ENCODE measurements around the gene ENPEP. TPM values are rescaled to one million over a fixed set of nuclear protein-coding genes. Genes with fewer than 3 reads are reported as not detected.

ENPEP gene
- total and polyA plus RNA-seq, 10 of the 15 experiments (the other 5 are each of a cell fraction or from before 2014, with no cell fraction given) = 0.03 TPM; not detected in 9

- no peak for TF ChIP-seq MTA2 (IDR thresholded peaks at IDR 0.05; ENCODE audit: low read depth)
- no peak for TF ChIP-seq TBL1XR1 (IDR thresholded peaks at IDR 0.05; ENCODE audit: low read depth, low read length)
- no peak for TF ChIP-seq NFIC (IDR thresholded peaks at IDR 0.05; ENCODE audit: low read depth, low read length)
- no peak for TF ChIP-seq CBX5 (IDR thresholded peaks at IDR 0.05; ENCODE audit: low read depth)
- no peak for TF ChIP-seq SUZ12 (IDR thresholded peaks at IDR 0.05; ENCODE audit: unreplicated experiment)
- no peak for TF ChIP-seq ZNF217 (IDR thresholded peaks at IDR 0.05)
- TF ChIP-seq NFXL1 (IDR thresholded peaks at IDR 0.05; ENCODE audit: borderline replicate concordance) = no peak
- TF ChIP-seq DPF2 (IDR thresholded peaks at IDR 0.05) = no peak
- no peak for TF ChIP-seq SUPT20H (IDR thresholded peaks at IDR 0.05; ENCODE audit: borderline replicate concordance, control insufficient read depth, low read depth, low read length)
- TF ChIP-seq ZZZ3 (IDR thresholded peaks at IDR 0.05; ENCODE audit: control insufficient read depth, insufficient read length, low read depth) = no peak
- no peak for TF ChIP-seq EZH2 (IDR thresholded peaks at IDR 0.05; ENCODE audit: borderline replicate concordance, control insufficient read depth, low read depth, low read length)
- TF ChIP-seq BCL3 (IDR thresholded peaks at IDR 0.05; ENCODE audit: borderline replicate concordance, insufficient read depth, low read depth, low read length, poor library complexity, severe bottlenecking) = no peak
- TF ChIP-seq RUNX3 (IDR thresholded peaks at IDR 0.05; ENCODE audit: low read length) = no peak
- no peak for TF ChIP-seq HCFC1 (IDR thresholded peaks at IDR 0.05; ENCODE audit: low read length)
- TF ChIP-seq FOXK2 (IDR thresholded peaks at IDR 0.05) = no peak
- no peak for TF ChIP-seq IRF5 (IDR thresholded peaks at IDR 0.05; ENCODE audit: borderline replicate concordance)
- no peak for TF ChIP-seq MAX (IDR thresholded peaks at IDR 0.05; ENCODE audit: low read depth, low read length)
- no TSS peak for BruUV-seq (replicated peaks)
- Histone ChIP-seq H3K36me3 (ENCODE audit: control insufficient read depth in 2 of 2, insufficient read depth in 2 of 2, low read length in 1 of 2) (no peaks in the 10 kb centered on the region), H3K79me2 (ENCODE audit: control insufficient read depth, insufficient read depth, low read length) (no peaks in the 10 kb centered on the region), H3K4me3 (no peak overlapping the region), H3K9me3 (replicated peaks; ENCODE audit: control insufficient read depth, insufficient read depth, low read length) (no peaks in the 10 kb centered on the region), H3K9ac (ENCODE audit: control insufficient read depth, insufficient read depth, low read length) (no peak overlapping the region), H3K27ac (ENCODE audit: control insufficient read depth, insufficient read depth) (no peak overlapping the region), H3K4me1 (ENCODE audit: control insufficient read depth, insufficient read depth, low read length) (no peaks in the 10 kb centered on the region), H2AFZ (ENCODE audit: control insufficient read depth, low read depth, low read length) (no peak overlapping the region; the same call in 1 of the 2 replicates), H4K20me1 (ENCODE audit: control insufficient read depth, insufficient read depth) (no peaks in the 10 kb centered on the region), H3K27me3 (replicated peaks in 1 of 2; ENCODE audit: control insufficient read depth in 2 of 2, insufficient read depth in 2 of 2, low read length in 1 of 2) (no peaks in the 10 kb centered on the region), H3K4me2 (ENCODE audit: control insufficient read depth, insufficient read depth) (no peak overlapping the region)
- ATAC-seq = peak; percentile 48; the same call in 2 of the 3 replicates
- no peak for DNase-seq (ENCODE audit: low read depth, low spot score)
- SMC1A ChIA-PET (ENCODE audit: uncharacterized antibody, unreplicated experiment) = interaction anchor here (0.7 to 9.3 kb wide), 15 partner anchors 11 to 516 kb away, joined by 3 to 114 read pairs (median 6); no protein-coding TSS in a partner anchor
- WGBS (ENCODE audit: insufficient coverage, insufficient replicate concordance, low lambda C conversion rate, missing lambda C conversion rate) = 25% methylated on average over 2 of the region's 2 CpGs
- POLR2A ChIA-PET = no interaction called here
- intact Hi-C loops (cut with micrococcal nuclease; ENCODE audit: unreplicated experiment) = loop anchor here (2.0 to 10.0 kb wide), 3 partner anchors 165 to 459 kb away; partner anchors contain the start of gene ELOVL6
- CTCF ChIA-PET = interaction anchor here (0.6 to 17.0 kb wide), 33 partner anchors 8 to 1098 kb away, joined by 3 to 812 read pairs (median 4); partner anchors contain the start of gene ELOVL6
- no peak for FAIRE-seq
- RAD21 ChIA-PET (ENCODE audit: unreplicated experiment) = interaction anchor here (0.6 to 6.0 kb wide), 14 partner anchors 12 to 516 kb away, joined by 3 to 52 read pairs (median 6); no protein-coding TSS in a partner anchor
- in situ Hi-C loops (cut with MboI) = no loop called here
Measured at GRCh38 chr4:110510277-110510676, 34.3 kb downstream of the ENPEP start.

Measured in GM12878 (cell line).